ENCODE measurements around the gene DGKE.
A peak's percentile ranks its signal among the peaks of the same experiment; 100 is the strongest.

DNA sequence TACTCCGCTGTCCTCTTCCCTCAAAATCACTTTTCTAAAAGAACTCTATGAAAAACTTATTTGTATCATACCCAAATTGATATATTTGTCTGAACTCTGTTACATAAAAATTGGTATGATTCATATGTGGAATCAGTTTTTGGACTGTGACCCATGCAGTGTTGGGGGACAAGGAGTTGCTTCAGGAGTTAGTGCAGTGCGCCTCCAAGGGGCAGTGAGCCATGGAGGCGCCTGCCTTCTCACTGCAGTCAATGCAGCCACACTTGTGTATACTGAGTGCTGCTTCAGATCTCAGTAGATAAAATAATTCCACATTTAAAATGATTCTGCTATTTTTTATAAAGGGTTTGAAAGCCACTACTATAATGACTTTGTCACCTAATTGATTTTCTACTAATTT lies 32.5 kb downstream of the DGKE start:
- TF ChIP-seq RAD21 (IDR thresholded peaks at IDR 0.05 in 1 of 2, conservative IDR thresholded peaks at IDR 0.05 in 1 of 2; ENCODE audit: low read depth in 2 of 2, low read length in 2 of 2) (peak; percentile 41 to 52), MAFK (IDR thresholded peaks at IDR 0.05; ENCODE audit: low read depth, low read length) (no peak), YY1 (IDR thresholded peaks at IDR 0.05; ENCODE audit: low read depth, low read length) (no peak), EZH2 (IDR thresholded peaks at IDR 0.05; ENCODE audit: low read depth, low read length, severe bottlenecking) (no peak), SUZ12 (IDR thresholded peaks at IDR 0.05; ENCODE audit: low read length) (no peak), SIN3A (conservative IDR thresholded peaks at IDR 0.05 in 1 of 2, IDR thresholded peaks at IDR 0.05 in 1 of 2; ENCODE audit: low read depth in 1 of 2, low read length in 2 of 2) (no peak), POLR2A (IDR thresholded peaks at IDR 0.05; ENCODE audit: control extremely low read depth in 1 of 2, low read depth in 2 of 2, low read length in 2 of 2) (no peak), CREB1 (IDR thresholded peaks at IDR 0.05) (no peak), JUND (IDR thresholded peaks at IDR 0.05; ENCODE audit: low read length) (no peak), BRCA1 (IDR thresholded peaks at IDR 0.05; ENCODE audit: low read depth, low read length) (no peak), TEAD4 (IDR thresholded peaks at IDR 0.05; ENCODE audit: low read depth, low read length) (no peak)
- TF ChIP-seq, protein P1, sequence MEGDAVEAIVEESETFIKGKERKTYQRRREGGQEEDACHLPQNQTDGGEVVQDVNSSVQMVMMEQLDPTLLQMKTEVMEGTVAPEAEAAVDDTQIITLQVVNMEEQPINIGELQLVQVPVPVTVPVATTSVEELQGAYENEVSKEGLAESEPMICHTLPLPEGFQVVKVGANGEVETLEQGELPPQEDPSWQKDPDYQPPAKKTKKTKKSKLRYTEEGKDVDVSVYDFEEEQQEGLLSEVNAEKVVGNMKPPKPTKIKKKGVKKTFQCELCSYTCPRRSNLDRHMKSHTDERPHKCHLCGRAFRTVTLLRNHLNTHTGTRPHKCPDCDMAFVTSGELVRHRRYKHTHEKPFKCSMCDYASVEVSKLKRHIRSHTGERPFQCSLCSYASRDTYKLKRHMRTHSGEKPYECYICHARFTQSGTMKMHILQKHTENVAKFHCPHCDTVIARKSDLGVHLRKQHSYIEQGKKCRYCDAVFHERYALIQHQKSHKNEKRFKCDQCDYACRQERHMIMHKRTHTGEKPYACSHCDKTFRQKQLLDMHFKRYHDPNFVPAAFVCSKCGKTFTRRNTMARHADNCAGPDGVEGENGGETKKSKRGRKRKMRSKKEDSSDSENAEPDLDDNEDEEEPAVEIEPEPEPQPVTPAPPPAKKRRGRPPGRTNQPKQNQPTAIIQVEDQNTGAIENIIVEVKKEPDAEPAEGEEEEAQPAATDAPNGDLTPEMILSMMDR (IDR thresholded peaks at IDR 0.05; ENCODE audit: control extremely low read depth in 1 of 3, insufficient read depth in 1 of 3, low read depth in 1 of 3, low read length in 3 of 3), result peak; percentile 15 to 51 (median 25); a peak in 2 of 4 replicates
- TF ChIP-seq, protein P2, sequence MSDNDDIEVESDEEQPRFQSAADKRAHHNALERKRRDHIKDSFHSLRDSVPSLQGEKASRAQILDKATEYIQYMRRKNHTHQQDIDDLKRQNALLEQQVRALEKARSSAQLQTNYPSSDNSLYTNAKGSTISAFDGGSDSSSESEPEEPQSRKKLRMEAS (IDR thresholded peaks at IDR 0.05), result no peak
- TF ChIP-seq, protein P3, sequence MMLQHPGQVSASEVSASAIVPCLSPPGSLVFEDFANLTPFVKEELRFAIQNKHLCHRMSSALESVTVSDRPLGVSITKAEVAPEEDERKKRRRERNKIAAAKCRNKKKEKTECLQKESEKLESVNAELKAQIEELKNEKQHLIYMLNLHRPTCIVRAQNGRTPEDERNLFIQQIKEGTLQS (IDR thresholded peaks at IDR 0.05; ENCODE audit: insufficient read depth, low read depth, low read length), result no peak
